CD14-positive monocyte (primary cell): ENCODE data around the gene TFAP2B. TPM values are rescaled to one million over a fixed set of nuclear protein-coding genes. Genes with fewer than 3 reads are reported as not detected.

Experiments
- DNase-seq, 3 donors: peaks; one replicate each; pipeline ENCODE4 v3.0.0-alpha.2; 2011 to 2022
- H2AFZ ChIP-seq: 2 replicates; pipeline ENCODE4 v1.6.0; 2012; ENCODE audit warnings: mild to moderate bottlenecking, low read depth, low read length, inconsistent platforms; ENCODE audit not compliant: insufficient read depth, poor library complexity, severe bottlenecking
- H3K27ac ChIP-seq, 2 donors: 1 replicate in 1 of 2; 2 replicates in 1 of 2; pipeline ENCODE4 v1.5.1; 2012 to 2013; ENCODE audit warnings: low read length in 2 of 2, control low read depth in 1 of 2, inconsistent platforms in 1 of 2, low read depth in 1 of 2, mild to moderate bottlenecking in 1 of 2
- H3K27me3 ChIP-seq, 2 donors: one replicate each; pipeline versions ENCODE4 v1.6.0 to v1.6.1; 2011 to 2013; ENCODE audit warnings: low read length in 2 of 2; ENCODE audit not compliant: control insufficient read depth in 2 of 2, insufficient read depth in 2 of 2
- H3K36me3 ChIP-seq, 2 donors: replicated peaks in 1 of 2; 1 replicate in 1 of 2; 2 replicates in 1 of 2; pipeline versions ENCODE4 v1.5.1 to v1.6.1; 2012 to 2013; ENCODE audit warnings: low read length in 2 of 2, control low read depth in 1 of 2, inconsistent platforms in 1 of 2, mild to moderate bottlenecking in 1 of 2; ENCODE audit not compliant: insufficient read depth in 2 of 2, control insufficient read depth in 1 of 2
- H3K4me1 ChIP-seq, 2 donors: 1 replicate in 1 of 2; 2 replicates in 1 of 2; pipeline versions ENCODE4 v1.5.1 to v1.6.1; 2012 to 2013; ENCODE audit warnings: low read length in 2 of 2, control low read depth in 1 of 2, inconsistent platforms in 1 of 2, mild to moderate bottlenecking in 1 of 2, moderate library complexity in 1 of 2; ENCODE audit not compliant: insufficient read depth in 2 of 2, control insufficient read depth in 1 of 2
- H3K4me2 ChIP-seq: replicated peaks from 2 replicates; pipeline ENCODE3; 2012; ENCODE audit warnings: low read length, moderate library complexity, mild to moderate bottlenecking; ENCODE audit not compliant: poor library complexity, severe bottlenecking; ENCODE audit errors: extremely low read depth
- H3K4me3 ChIP-seq, 3 experiments: fragments of 200-600 bp in 1 of 3; sonication (generic) in 1 of 3; replicated peaks in 1 of 3; 1 replicate in 2 of 3; 2 replicates in 1 of 3; pipeline ENCODE4 v1.5.1; 2011 to 2013; ENCODE audit warnings: low read length in 3 of 3, mild to moderate bottlenecking in 3 of 3, control low read depth in 2 of 3, low read depth in 2 of 3, inconsistent platforms in 1 of 3, moderate library complexity in 1 of 3
- H3K79me2 ChIP-seq: 2 replicates; pipeline ENCODE4 v1.6.0; 2012; ENCODE audit warnings: mild to moderate bottlenecking, control low read depth, inconsistent platforms, low read length, moderate library complexity; ENCODE audit not compliant: insufficient read depth
- H3K9ac ChIP-seq: 2 replicates; pipeline ENCODE4 v1.6.0; 2017; ENCODE audit warnings: low read length, mild to moderate bottlenecking; ENCODE audit not compliant: insufficient read depth, poor library complexity, severe bottlenecking
- H3K9me3 ChIP-seq, 2 donors: replicated peaks in 1 of 2; 1 replicate in 1 of 2; 2 replicates in 1 of 2; pipeline versions ENCODE4 v1.5.1 to v1.6.1; 2012 to 2013; ENCODE audit warnings: low read length in 2 of 2, control low read depth in 1 of 2; ENCODE audit not compliant: control insufficient read depth in 1 of 2, insufficient read depth in 1 of 2
- H4K20me1 ChIP-seq: 2 replicates; pipeline ENCODE4 v1.6.0; 2012; ENCODE audit warnings: mild to moderate bottlenecking, low read length, control low read depth, moderate library complexity; ENCODE audit not compliant: insufficient read depth
- H3K27ac Mint-ChIP-seq, 7 donors: one replicate each; pipeline ENCODE4 v1.8.0; 2020; ENCODE audit warnings: mild to moderate bottlenecking in 7 of 7, mixed read lengths in 7 of 7, moderate library complexity in 6 of 7, inconsistent platforms in 2 of 7
- H3K27me3 Mint-ChIP-seq, 3 donors: one replicate each; pipeline ENCODE4 v1.8.0; 2021 to 2022; ENCODE audit warnings: low read depth in 3 of 3, mild to moderate bottlenecking in 3 of 3, mixed read lengths in 3 of 3, moderate library complexity in 3 of 3, inconsistent platforms in 1 of 3
- H3K36me3 Mint-ChIP-seq, 2 donors: one replicate each; pipeline ENCODE4 v1.8.0; 2020; ENCODE audit warnings: mixed read lengths in 2 of 2, inconsistent platforms in 1 of 2, mild to moderate bottlenecking in 1 of 2
- H3K4me1 Mint-ChIP-seq: one replicate; pipeline ENCODE4 v1.8.0; 2020; ENCODE audit warnings: mild to moderate bottlenecking, mixed read lengths
- H3K4me3 Mint-ChIP-seq, 2 donors: one replicate each; pipeline ENCODE4 v1.8.0; 2020; ENCODE audit warnings: mild to moderate bottlenecking in 2 of 2, mixed read lengths in 2 of 2, moderate library complexity in 1 of 2
- H3K9me3 Mint-ChIP-seq, 7 donors: one replicate each; pipeline ENCODE4 v1.8.0; 2020 to 2022; ENCODE audit warnings: mixed read lengths in 7 of 7, mild to moderate bottlenecking in 6 of 7, moderate library complexity in 6 of 7, inconsistent platforms in 2 of 7
- CTCF ChIP-seq: fragments of 200-600 bp; IDR thresholded peaks from one replicate; pipeline ENCODE4 v1.8.0; 2022; ENCODE audit warnings: antibody characterized with exemption, mild to moderate bottlenecking
- WGBS: methylation state at CpG from one replicate; pipeline ENCODE4 v1.1.5; 2013; ENCODE audit warnings: missing lambda C conversion rate; ENCODE audit not compliant: insufficient coverage; 5-methylcytosine and 5-hydroxymethylcytosine counted together
- intact Hi-C, 2 donors: fragments of 100-400 bp; cut with micrococcal nuclease; formaldehyde crosslinking; loops; one replicate each; pipeline versions ENCODE4 v1.15.0 to v1.15.1; 2023
- polyA plus RNA-seq, 3 donors: library from polyadenylated mRNA; depleted of rRNA in 1 of 3; unstranded in 2 of 3; stranded (reverse) in 1 of 3; fragments of 300-500 nt in 2 of 3; fragments of >200 nt in 1 of 3; fragmentation: Illumina TruSeq in 2 of 3; gene quantifications; 1 replicate in 2 of 3; 2 replicates in 1 of 3; pipeline ENCODE4 v1.2.3, GENCODE V29; 2012 to 2021

The TFAP2B gene
- polyA plus RNA-seq, 3 donors = not detected

DNA sequence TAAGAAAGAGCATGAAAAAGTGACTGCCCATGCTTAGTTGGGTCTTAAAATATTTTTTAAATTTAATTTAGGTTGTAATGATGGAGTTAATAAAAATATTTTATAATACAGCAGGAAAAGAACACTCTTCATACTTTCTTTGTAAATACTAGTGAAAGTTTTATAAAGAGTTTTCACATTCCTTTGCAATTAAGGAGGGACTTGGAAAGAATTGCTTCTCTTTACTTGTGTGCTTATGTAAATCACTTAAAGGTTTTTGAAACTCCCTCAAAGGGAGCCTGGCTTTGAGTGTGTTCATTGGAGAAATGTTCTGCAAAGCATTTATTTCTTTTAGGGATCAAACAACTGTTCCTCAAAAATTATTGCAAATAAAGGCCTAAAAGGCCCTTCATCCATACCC, 11.6 kb upstream of the TFAP2B start:
- peaks cover 0 to 2% (median 0%) of the 10 kb centered on the region in 7 donors for H3K9me3 Mint-ChIP-seq
- Histone ChIP-seq H3K4me1 (no peaks in the 10 kb centered on the region), H3K4me2 (no peak overlapping the region), H3K9me3 (no peaks in the 10 kb centered on the region), H3K36me3 (no peaks in the 10 kb centered on the region), H3K4me3 (no peak overlapping the region), H3K27ac (no peak overlapping the region), H4K20me1 (no peaks in the 10 kb centered on the region), H3K79me2 (no peaks in the 10 kb centered on the region), H2AFZ (no peak overlapping the region), H3K27me3 (no peaks in the 10 kb centered on the region), H3K9ac (no peak overlapping the region)
- H3K27me3 Mint-ChIP-seq = peaks cover 0 to 11% (median 6%) of the 10 kb centered on the region in 3 donors
- DNase-seq = no peak
- no peak for TF ChIP-seq CTCF
- no peaks in the 10 kb centered on the region for H3K36me3 Mint-ChIP-seq
- H3K4me1 Mint-ChIP-seq = no peaks in the 10 kb centered on the region
- no peak overlapping the region for H3K27ac Mint-ChIP-seq
- no peak overlapping the region for H3K4me3 Mint-ChIP-seq
- intact Hi-C loops = no loop called here

DNA sequence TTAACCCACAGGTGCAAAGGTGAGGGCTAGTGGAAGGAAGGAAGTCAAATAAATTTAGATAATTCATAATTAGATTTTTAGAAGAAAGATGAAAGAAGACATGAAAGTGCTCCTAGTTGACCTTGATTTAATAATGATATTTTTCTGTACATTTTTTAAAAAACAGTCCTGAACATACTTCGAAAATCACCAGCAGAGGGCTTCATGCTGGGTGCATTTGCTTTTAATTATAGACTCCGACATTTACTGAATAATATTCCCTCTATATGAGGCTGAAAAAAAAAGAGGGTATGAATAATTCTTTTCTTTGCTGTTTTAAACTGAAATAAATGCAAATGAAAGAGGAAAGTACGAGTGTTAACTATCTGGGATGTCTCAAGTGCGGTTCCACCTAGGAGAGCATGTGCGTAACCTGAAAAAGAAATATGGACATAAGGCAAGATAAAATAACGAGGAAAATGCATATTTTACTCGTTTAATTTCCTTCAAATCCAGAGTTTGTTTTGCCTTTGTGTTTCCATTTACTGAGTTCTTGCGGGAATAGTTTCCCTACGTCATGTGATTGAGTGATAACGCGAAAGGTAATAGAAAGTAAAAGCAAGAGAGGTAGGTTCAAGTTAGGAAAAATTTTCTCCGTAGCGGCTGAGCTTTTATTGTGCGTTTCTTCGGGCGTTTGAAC, 3.1 kb upstream of the TFAP2B start:
- Histone ChIP-seq H3K79me2 (no peaks in the 10 kb centered on the region), H3K4me2 (peak overlapping the region; percentile 82), H3K4me1 (peaks cover 4 to 5% of the 10 kb centered on the region in 2 donors), H3K9ac (peak overlapping the region; percentile 68), H2AFZ (peak overlapping the region; percentile 78), H3K27ac (no peak overlapping the region), H3K27me3 (peaks cover 42 to 60% of the 10 kb centered on the region in 2 donors), H4K20me1 (no peaks in the 10 kb centered on the region), H3K9me3 (peaks cover 0 to 10% of the 10 kb centered on the region in 2 donors), H3K4me3 (peak overlapping the region; percentile 45 to 81 (median 63)), H3K36me3 (no peaks in the 10 kb centered on the region)
- TF ChIP-seq CTCF = no peak
- no peak for DNase-seq
- H3K27me3 Mint-ChIP-seq = peaks cover 50 to 66% (median 52%) of the 10 kb centered on the region in 3 donors
- peaks cover 0 to 2% of the 10 kb centered on the region in 2 donors for H3K36me3 Mint-ChIP-seq
- peak overlapping the region; percentile 79 to 94 for H3K4me3 Mint-ChIP-seq
- WGBS = no CpG with 5 or more reads among the region's 16 CpGs
- no peak overlapping the region for H3K27ac Mint-ChIP-seq
- H3K9me3 Mint-ChIP-seq = peaks cover 0 to 4% (median 2%) of the 10 kb centered on the region in 7 donors
- H3K4me1 Mint-ChIP-seq = peaks cover 19% of the 10 kb centered on the region
- intact Hi-C loops = loop anchor here (5.0 to 10.0 kb wide), 5 partner anchors 537 to 1449 kb away; no protein-coding TSS in a partner anchor
